HG02885 (cell line): ENCODE measurements around the gene DCUN1D2.

ENCODE experiments used
- ATAC-seq: cut with Tn5 transposase; IDR thresholded peaks from one replicate; pipeline ENCODE4 v1.9.1; 2021; ENCODE audit warnings: mild to moderate bottlenecking; ENCODE audit not compliant: unreplicated experiment, poor library complexity

DCUN1D2 gene

GRCh38 chr13:113520571-113520970 lies 30.1 kb upstream of the DCUN1D2 start:
- ATAC-seq = no peak

DNA sequence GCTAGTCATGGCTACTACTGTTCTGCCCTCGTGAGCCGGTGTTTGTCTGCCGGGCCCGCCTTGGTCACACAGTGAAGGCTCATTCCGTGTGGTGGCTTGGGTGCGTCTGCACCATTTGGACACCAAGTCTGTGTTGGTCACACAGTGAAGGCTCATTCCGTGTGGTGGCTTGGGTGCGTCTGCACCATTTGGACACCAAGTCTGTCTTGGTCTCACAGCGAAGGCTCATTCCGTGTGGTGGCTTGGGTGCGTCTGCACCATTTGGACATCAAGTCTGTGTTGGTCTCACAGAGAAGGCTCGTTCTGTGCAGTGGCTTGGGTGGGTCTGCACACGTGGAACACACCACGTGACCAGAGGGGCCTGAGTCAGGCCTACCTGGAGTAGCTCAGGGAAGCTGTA lies 29.0 kb upstream of the DCUN1D2 start:
- no peak for ATAC-seq

- no peak for ATAC-seq
These were observed 27.7 kb upstream of the DCUN1D2 start for GRCh38 chr13:113518076-113518803.

GRCh38 chr13:113514847-113515246 lies 24.3 kb upstream of the DCUN1D2 start:
- no peak for ATAC-seq

DNA sequence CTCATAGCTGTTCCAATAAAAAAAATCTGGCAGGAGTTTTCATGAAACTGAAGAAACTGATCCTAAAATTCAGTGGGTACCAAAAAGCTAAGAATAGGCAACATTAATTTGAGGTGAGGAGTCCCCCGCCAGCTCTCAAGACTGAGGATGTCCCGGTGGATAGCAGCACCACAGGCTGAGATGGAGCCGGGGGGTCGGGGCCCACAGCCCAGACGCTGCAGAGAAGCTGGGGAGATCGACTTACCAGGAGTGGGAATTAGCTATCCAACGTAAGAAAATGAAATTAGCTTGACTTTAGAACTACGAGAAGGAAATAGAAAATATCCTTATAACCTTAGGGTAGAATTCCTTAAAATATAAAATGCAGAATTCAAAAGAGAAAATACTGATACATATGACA lies 23.2 kb upstream of the DCUN1D2 start:
- ATAC-seq = no peak

DNA sequence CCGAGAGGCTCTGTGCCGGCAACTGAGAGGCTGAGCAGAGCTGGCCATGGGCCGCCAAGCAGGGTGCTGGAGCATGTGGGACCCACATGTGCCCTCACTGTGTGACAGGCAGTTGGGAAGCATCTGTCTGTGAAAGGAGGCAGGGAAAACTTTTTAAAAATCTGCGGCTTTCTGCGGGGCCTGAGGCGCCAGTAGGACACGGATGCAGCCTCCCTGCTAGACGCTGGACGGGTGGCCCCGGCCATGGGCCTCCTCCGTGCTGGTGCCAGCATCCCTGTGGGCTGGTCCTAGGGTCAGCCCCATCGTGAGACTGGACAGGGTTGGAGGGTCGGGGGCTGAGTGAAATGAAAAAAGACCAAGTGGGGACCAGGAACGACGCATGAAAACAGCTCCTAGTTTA lies 20.9 kb upstream of the DCUN1D2 start:
- no peak for ATAC-seq

DNA sequence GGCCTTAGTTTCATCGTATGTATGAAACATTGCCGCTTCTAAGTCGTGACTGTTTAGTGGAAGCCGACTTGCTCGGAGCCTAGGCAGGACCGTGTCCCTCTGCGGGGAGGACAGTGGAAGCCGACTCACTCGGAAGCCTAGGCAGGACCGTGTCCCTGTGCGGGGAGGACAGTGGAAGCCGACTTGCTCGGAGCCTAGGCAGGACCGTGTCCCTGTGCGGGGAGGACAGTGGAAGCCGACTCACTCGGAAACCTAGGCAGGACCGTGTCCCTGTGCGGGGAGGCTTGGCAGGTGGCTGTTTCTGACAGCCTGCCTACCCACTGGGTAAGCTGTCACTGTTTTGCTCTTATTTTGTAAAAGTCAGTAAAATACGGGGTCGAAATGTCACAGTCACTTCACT lies 20.4 kb upstream of the DCUN1D2 start:
- ATAC-seq = no peak

GRCh38 chr13:113509989-113510388 lies 19.5 kb upstream of the DCUN1D2 start:
- no peak for ATAC-seq

DNA sequence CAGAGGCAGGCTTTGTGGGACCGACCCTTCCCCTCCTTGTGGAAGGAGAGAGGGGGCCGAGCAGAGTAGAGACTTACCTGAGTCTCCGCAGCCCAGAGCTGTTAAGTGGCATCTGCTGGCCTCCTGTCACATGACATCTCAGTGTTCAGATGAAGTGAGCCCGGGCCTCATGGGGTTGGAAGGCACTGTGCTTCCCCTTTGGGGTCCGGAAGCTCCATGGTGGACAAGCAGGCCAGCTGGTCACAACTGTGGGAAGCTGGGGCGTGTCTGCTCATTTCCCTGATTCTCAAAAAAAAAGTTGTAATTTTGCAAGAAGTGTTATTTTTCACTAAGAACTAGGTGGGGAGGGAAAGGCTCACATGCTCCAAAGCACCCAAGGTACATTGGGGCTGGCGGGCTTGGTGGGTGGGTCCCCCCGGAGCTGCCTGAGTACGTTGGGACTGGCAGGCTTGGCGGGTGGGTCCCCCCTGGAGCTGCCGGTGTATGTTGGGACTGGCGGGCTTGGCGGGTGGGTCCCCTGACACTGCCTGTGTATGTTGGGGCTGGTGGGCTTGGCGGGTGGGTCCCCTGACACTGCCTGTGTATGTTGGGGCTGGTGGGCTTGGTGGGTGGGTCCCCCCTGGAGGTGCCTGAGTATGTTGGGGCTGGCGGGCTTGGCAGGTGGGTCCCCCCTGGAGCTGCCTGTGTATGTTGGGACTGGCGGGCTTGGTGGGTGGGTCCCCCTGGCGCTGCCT lies 18.2 kb upstream of the DCUN1D2 start:
- ATAC-seq = no peak

GRCh38 chr13:113507505-113508345 lies 17.2 kb upstream of the DCUN1D2 start:
- no peak for ATAC-seq

GRCh38 chr13:113506871-113507388 lies 16.4 kb upstream of the DCUN1D2 start:
- no peak for ATAC-seq

- no peak for ATAC-seq
These were observed 15.6 kb upstream of the DCUN1D2 start for GRCh38 chr13:113506025-113506685.

GRCh38 chr13:113502686-113503085 lies 12.2 kb upstream of the DCUN1D2 start:
- no peak for ATAC-seq

DNA sequence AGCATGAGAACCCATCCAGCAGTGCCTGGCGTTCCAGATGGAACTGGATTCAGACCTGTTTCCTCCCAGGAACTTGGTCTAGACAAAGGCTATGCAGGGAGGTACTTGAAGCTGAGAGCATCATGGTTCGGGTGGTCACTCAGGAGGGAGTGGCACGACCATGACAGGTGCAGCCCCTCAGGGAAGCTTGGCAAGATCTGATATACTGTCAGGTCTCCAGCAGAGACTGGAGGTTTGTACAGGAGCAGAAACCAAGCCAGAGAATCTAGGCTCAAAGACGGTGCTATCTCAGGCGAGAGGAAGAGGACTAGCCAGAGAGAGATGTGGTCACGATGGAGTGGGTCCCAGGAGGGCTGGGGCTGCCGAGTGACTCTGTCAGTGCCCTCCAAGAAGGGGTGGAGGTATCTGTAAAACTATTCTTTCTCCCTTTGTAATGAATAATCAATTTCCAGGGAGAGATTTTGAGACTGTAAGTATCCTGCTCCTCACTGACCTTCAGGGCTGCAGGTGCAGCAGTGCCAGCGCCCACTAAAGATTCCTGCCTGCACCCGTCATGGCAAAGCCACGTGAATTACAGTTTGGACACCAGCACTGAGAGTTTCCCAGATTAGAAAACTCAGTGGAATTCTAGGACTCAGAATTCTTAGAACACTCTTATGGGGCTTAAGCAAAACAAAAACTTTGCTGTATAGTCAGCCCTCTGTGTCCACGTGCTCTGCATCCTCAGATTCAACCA lies 10.2 kb upstream of the DCUN1D2 start:
- ATAC-seq = no peak

- ATAC-seq = no peak
These were observed 9.4 kb upstream of the DCUN1D2 start for GRCh38 chr13:113499936-113500335.

GRCh38 chr13:113498905-113499304 lies 8.4 kb upstream of the DCUN1D2 start:
- ATAC-seq = no peak

GRCh38 chr13:113497217-113497616 lies 6.7 kb upstream of the DCUN1D2 start:
- no peak for ATAC-seq

GRCh38 chr13:113495494-113496210 lies 5.1 kb upstream of the DCUN1D2 start:
- ATAC-seq = no peak
